Brain microvascular endothelial cell (primary cell): ENCODE data around the gene COL16A1.
A peak's percentile ranks its signal among the peaks of the same experiment; 100 is the strongest.

ENCODE experiments used
- DNase-seq: peaks from one replicate; pipeline ENCODE4 v3.0.0-alpha.2; 2020
- H3K27ac ChIP-seq: fragments of 250-450 bp; sonication (Bioruptor Pico); 2 replicates; pipeline ENCODE4 v1.5.1; 2020; ENCODE audit warnings: mild to moderate bottlenecking, moderate library complexity
- H3K27me3 ChIP-seq: fragments of 250-450 bp; sonication (Bioruptor Pico); replicated peaks from 2 replicates; pipeline ENCODE4 v1.5.1; 2020; ENCODE audit warnings: mild to moderate bottlenecking
- H3K36me3 ChIP-seq: fragments of 250-450 bp; sonication (Bioruptor Pico); replicated peaks from 2 replicates; pipeline ENCODE4 v1.5.1; 2020; ENCODE audit warnings: mild to moderate bottlenecking
- H3K4me3 ChIP-seq: 2 replicates; pipeline ENCODE4 v1.5.1; 2011; ENCODE audit warnings: low read depth, mild to moderate bottlenecking, control low read depth, low read length, moderate library complexity
- in situ Hi-C: cut with HindIII; loops from 2 replicates; pipeline ENCODE4 v1.10.0; 2017; ENCODE audit warnings: low sequenced_read_pairs, low pct_ligation_motif_present
- TF ChIP-seq, protein P1 (sequence below): IDR thresholded peaks from 2 replicates; pipeline ENCODE4 v1.5.1; 2011; ENCODE audit warnings: low read depth, mild to moderate bottlenecking, moderate library complexity, low read length, control low read depth, inconsistent platforms; ENCODE audit errors: missing control alignments

Gene COL16A1

DNA sequence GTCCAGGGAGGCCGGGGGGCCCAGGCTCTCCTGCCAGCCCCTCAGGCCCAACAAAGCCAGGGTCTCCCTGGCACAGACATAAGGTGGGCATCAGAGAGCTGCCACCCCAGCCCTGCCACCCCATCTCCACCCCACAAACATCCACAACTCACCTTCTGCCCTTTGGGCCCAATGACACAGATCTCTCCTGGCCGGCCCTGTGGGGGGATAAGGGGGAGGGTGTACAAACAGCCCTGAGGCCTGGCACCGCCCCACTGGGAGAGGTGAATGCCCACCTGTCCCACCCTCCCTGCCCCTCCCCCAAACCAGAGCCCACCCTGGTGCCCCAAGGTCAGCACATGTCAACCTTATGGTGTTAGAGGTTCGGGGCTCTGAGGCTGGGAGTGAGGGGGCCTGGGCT is 12.4 kb downstream of the COL16A1 start:
- in situ Hi-C loops, result no loop called here
- H3K27ac ChIP-seq, result no peak overlapping the region
- no peak overlapping the region for H3K4me3 ChIP-seq
- no peaks in the 10 kb centered on the region for H3K27me3 ChIP-seq
- no peaks in the 10 kb centered on the region for H3K36me3 ChIP-seq
- TF ChIP-seq, protein P1, sequence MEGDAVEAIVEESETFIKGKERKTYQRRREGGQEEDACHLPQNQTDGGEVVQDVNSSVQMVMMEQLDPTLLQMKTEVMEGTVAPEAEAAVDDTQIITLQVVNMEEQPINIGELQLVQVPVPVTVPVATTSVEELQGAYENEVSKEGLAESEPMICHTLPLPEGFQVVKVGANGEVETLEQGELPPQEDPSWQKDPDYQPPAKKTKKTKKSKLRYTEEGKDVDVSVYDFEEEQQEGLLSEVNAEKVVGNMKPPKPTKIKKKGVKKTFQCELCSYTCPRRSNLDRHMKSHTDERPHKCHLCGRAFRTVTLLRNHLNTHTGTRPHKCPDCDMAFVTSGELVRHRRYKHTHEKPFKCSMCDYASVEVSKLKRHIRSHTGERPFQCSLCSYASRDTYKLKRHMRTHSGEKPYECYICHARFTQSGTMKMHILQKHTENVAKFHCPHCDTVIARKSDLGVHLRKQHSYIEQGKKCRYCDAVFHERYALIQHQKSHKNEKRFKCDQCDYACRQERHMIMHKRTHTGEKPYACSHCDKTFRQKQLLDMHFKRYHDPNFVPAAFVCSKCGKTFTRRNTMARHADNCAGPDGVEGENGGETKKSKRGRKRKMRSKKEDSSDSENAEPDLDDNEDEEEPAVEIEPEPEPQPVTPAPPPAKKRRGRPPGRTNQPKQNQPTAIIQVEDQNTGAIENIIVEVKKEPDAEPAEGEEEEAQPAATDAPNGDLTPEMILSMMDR, result no peak
- no peak for DNase-seq

DNA sequence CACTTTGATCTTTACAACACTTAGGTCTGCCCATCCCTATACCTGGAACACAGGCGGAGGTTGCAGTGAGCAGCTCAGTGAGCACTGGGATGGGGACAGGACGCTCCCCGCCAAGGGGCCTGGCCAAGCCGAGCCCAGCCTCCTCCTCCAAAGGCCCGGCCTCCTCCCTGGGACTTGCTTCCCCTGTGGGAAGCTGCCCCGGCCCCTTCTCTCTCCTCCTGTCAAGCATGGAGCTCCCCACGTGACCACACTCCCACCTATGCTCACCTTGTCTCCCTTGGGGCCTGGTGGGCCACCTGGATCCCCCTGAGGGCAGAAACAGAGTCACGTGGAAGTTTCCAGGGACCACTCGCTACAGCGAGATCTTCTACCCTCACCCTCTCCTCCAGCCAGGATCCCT is 12.9 kb downstream of the COL16A1 start:
- in situ Hi-C loops, result no loop called here
- TF ChIP-seq, protein P1, result no peak
- no peaks in the 10 kb centered on the region for H3K36me3 ChIP-seq

DNA sequence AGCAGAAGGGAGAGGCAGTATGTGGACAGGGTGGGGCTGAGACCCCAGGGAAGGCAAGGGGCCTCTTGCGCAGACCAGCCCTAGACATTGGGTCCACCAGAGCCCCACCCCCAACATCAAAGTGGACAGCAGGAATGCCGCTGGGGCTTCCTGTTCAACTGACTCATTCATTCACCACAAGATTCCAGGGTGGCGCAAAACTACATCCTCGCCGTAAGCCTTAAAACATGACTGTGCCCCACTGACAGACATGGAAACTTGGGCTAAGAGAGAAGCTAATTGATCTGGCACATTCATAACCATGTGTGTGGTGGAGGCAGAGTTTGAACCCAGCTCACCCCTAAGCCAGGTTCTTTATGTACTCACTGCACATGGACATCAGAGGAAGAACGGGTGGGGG is 14.0 kb downstream of the COL16A1 start:
- TF ChIP-seq, protein P1, result no peak
- Histone ChIP-seq H3K27me3 (no peaks in the 10 kb centered on the region), H3K27ac (peak overlapping the region; percentile 46), H3K4me3 (no peak overlapping the region), H3K36me3 (no peaks in the 10 kb centered on the region)
- in situ Hi-C loops, result no loop called here
- DNase-seq, result peak; percentile 91

More for the DNA sequence above, 12.9 kb downstream of the COL16A1 start:
- H3K4me3 ChIP-seq, result no peak overlapping the region
- H3K27me3 ChIP-seq, result no peaks in the 10 kb centered on the region
- DNase-seq, result no peak
- no peak overlapping the region for H3K27ac ChIP-seq

DNA sequence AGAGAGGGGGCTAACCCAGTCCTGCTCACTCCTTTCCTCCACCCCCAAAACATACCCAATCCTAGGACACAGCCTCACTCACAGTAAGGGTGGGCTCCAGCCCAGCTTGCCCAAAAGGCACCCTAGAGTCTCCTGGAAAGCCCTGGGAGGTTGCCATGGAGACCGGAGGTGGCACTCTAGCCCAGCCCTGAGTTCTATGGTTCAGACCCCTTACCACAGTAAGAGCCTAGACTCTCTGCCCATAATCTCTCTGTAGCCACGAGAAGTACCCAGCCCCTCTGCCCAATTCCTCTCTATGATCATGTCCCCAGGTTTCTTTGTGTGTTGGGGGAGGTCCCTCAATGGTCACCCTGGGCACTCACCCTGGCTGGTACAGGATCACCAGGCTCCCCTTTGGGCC is 14.4 kb downstream of the COL16A1 start:
- in situ Hi-C loops, result no loop called here
- Histone ChIP-seq H3K27ac (peak overlapping the region; percentile 36), H3K36me3 (no peaks in the 10 kb centered on the region)

DNA sequence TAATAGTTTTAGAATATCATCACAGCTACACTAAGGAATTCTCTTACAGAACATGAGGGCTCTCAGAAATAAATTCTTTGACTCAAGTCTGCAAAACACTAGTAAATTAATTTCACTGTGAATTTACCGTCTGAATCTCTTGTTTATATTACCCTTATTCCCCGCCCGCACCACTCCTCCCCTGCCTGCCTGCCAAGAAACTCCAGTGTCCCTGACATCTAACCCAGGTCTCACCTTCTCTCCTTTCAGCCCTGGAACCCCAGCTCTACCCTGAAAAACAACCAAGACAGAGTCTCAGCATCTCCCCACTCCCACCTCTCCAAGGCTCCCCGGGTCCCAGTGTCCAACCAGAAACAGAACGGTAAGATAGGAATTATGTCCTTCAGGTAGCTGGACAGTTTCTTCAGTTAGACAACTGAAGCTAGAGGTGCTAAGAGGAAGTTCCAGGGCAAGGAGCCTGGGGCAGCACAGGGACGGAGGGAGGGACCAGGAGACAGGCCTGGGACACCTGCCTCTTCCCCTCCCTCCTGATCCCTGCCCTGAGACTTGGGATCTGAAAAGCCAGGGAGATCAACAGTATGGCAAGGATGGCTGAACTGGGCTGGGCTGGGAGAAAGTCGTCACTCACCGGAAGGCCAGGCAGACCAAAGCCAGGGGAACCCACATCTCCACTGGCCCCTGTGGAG is 15.4 kb downstream of the COL16A1 start:
- no peak overlapping the region for H3K4me3 ChIP-seq
- H3K27me3 ChIP-seq, result no peaks in the 10 kb centered on the region
- H3K36me3 ChIP-seq, result no peaks in the 10 kb centered on the region
- TF ChIP-seq, protein P1, result no peak
- in situ Hi-C loops, result no loop called here
- no peak overlapping the region for H3K27ac ChIP-seq
- no peak for DNase-seq

More for the DNA sequence above, 14.4 kb downstream of the COL16A1 start:
- no peak for DNase-seq
- Histone ChIP-seq H3K27me3 (no peaks in the 10 kb centered on the region), H3K4me3 (no peak overlapping the region)
- TF ChIP-seq, protein P1, result no peak

DNA sequence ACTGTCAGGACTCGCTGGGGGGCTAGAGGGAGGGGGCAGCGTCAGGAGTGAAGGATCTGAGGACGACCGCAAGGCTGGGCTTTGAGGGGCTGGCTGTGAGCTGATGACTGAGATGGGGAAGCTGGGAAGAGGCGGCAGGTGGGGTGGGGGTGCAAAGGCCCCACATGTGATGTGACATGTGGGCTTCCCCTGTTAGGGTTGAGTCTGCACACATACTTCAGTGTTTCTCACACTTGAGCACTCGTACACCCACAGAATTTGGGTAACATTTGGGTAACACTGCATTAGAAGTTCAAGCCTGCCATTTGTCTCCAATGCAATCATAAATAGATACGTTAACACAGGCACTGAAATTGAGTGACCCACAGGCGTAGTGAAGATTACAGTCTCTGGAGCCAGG is 16.2 kb downstream of the COL16A1 start:
- DNase-seq, result no peak
- Histone ChIP-seq H3K27me3 (no peaks in the 10 kb centered on the region), H3K36me3 (no peaks in the 10 kb centered on the region), H3K4me3 (no peak overlapping the region), H3K27ac (no peak overlapping the region)
- TF ChIP-seq, protein P1, result no peak
- in situ Hi-C loops, result no loop called here
